ENCODE measurements around the gene RRBP1. TPM values are rescaled to one million over a fixed set of nuclear protein-coding genes. Genes with fewer than 3 reads are reported as not detected.

Gene RRBP1
- total and polyA plus RNA-seq, 2 experiments from 2014 or later: 193 to 242 TPM

DNA sequence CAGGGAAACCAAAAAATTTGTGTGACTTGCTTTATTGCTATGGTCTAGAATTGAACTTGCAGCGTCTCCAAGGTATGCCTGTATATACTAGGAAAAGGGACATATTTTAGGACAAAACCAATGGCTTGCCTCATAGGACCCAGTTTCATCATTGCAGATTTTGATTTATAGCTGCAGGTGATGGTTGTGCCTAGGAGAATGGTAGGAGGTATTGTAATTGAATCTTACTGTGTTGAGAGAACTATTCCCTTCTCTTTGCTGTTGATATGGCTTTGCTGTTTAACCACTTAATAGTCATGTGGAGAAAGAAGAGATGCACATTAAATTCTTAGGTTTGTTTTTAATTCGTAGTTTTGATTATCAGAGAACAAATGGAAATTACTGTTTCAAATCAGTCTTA lies 95.8 kb downstream of the RRBP1 start:
- Histone ChIP-seq H3K79me2 (peaks cover 99% of the 10 kb centered on the region), H3K9me3 (ENCODE audit: low read depth) (no peaks in the 10 kb centered on the region), H3K9me2 (replicated peaks; ENCODE audit: insufficient read depth) (no peaks in the 10 kb centered on the region), H3K4me2 (no peak overlapping the region), H2AFZ (no peak overlapping the region), H3K4me3 (no peak overlapping the region), H4K20me1 (ENCODE audit: insufficient read depth, poor library complexity, severe bottlenecking) (peaks cover 88% of the 10 kb centered on the region), H3K36me3 (replicated peaks; ENCODE audit: insufficient read depth, low read depth) (no peaks in the 10 kb centered on the region), H3K27me3 (no peaks in the 10 kb centered on the region), H3K4me1 (ENCODE audit: insufficient read depth) (peaks cover 11% of the 10 kb centered on the region), H3K27ac (no peak overlapping the region)
- no peak for TF ChIP-seq EZH2phosphoT487 (IDR thresholded peaks at IDR 0.05; ENCODE audit: low read depth, severe bottlenecking, unreplicated experiment)
- no peak for TF ChIP-seq CTCF (IDR thresholded peaks at IDR 0.05; ENCODE audit: poor library complexity)
- no peak for TF ChIP-seq EZH2 (IDR thresholded peaks at IDR 0.05; ENCODE audit: borderline replicate concordance)
- no peak for DNase-seq (ENCODE audit: low spot score)
- 95% methylated on average over 2 of the region's 2 CpGs for WGBS (ENCODE audit: low lambda C conversion rate, missing lambda C conversion rate)

- Histone ChIP-seq H2AFZ (no peak overlapping the region), H3K4me1 (ENCODE audit: insufficient read depth) (peaks cover 6% of the 10 kb centered on the region), H4K20me1 (ENCODE audit: insufficient read depth, poor library complexity, severe bottlenecking) (peaks cover 88% of the 10 kb centered on the region), H3K36me3 (replicated peaks; ENCODE audit: insufficient read depth, low read depth) (no peaks in the 10 kb centered on the region), H3K9me2 (replicated peaks; ENCODE audit: insufficient read depth) (no peaks in the 10 kb centered on the region), H3K27me3 (no peaks in the 10 kb centered on the region), H3K79me2 (peaks cover 99% of the 10 kb centered on the region), H3K4me2 (no peak overlapping the region), H3K4me3 (no peak overlapping the region), H3K9me3 (ENCODE audit: low read depth) (no peaks in the 10 kb centered on the region), H3K27ac (no peak overlapping the region)
- TF ChIP-seq EZH2 (IDR thresholded peaks at IDR 0.05; ENCODE audit: borderline replicate concordance) (no peak), EZH2phosphoT487 (IDR thresholded peaks at IDR 0.05; ENCODE audit: low read depth, severe bottlenecking, unreplicated experiment) (no peak), CTCF (IDR thresholded peaks at IDR 0.05; ENCODE audit: poor library complexity) (no peak)
- DNase-seq (ENCODE audit: low spot score): no peak
Measured at GRCh38 chr20:17584689-17585088, 97.4 kb downstream of the RRBP1 start.

DNA sequence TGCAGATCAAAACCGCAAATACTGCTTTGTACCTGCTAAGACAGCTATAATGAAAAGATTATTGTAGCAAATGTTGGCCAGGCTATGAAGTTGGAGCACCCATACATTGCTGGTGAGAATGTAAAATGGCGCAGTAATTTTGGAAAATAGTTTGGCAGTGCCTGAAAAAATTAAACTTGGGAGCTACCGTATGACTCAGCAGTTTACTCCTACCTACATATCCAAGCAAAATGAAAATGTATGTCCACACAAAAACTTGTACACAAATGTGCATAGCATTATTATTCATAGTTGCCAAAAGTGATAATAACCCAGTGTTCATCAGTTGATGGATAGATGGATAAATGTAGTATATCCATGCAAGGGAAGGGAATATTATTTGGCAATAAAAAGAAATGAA lies 98.9 kb downstream of the RRBP1 start:
- no peak for TF ChIP-seq CTCF (IDR thresholded peaks at IDR 0.05; ENCODE audit: poor library complexity)
- no peak for TF ChIP-seq EZH2 (IDR thresholded peaks at IDR 0.05; ENCODE audit: borderline replicate concordance)
- no peak for TF ChIP-seq EZH2phosphoT487 (IDR thresholded peaks at IDR 0.05; ENCODE audit: low read depth, severe bottlenecking, unreplicated experiment)
- Histone ChIP-seq H3K9me3 (ENCODE audit: low read depth) (no peaks in the 10 kb centered on the region), H3K27ac (no peak overlapping the region), H3K4me3 (no peak overlapping the region), H4K20me1 (ENCODE audit: insufficient read depth, poor library complexity, severe bottlenecking) (peaks cover 90% of the 10 kb centered on the region), H3K9me2 (replicated peaks; ENCODE audit: insufficient read depth) (no peaks in the 10 kb centered on the region), H3K27me3 (no peaks in the 10 kb centered on the region), H2AFZ (no peak overlapping the region), H3K79me2 (peaks cover 100% of the 10 kb centered on the region), H3K36me3 (replicated peaks; ENCODE audit: insufficient read depth, low read depth) (no peaks in the 10 kb centered on the region), H3K4me1 (ENCODE audit: insufficient read depth) (peaks cover 6% of the 10 kb centered on the region), H3K4me2 (no peak overlapping the region)
- no peak for DNase-seq (ENCODE audit: low spot score)
- WGBS (ENCODE audit: low lambda C conversion rate, missing lambda C conversion rate): 98% methylated on average over 3 of the region's 3 CpGs

GRCh38 chr20:17580895-17581294 lies 101.1 kb downstream of the RRBP1 start:
- Histone ChIP-seq H3K4me2 (no peak overlapping the region), H3K27ac (no peak overlapping the region), H3K4me3 (no peak overlapping the region), H3K9me2 (replicated peaks; ENCODE audit: insufficient read depth) (no peaks in the 10 kb centered on the region), H3K4me1 (ENCODE audit: insufficient read depth) (peaks cover 3% of the 10 kb centered on the region), H4K20me1 (ENCODE audit: insufficient read depth, poor library complexity, severe bottlenecking) (peaks cover 93% of the 10 kb centered on the region), H3K79me2 (peaks cover 100% of the 10 kb centered on the region), H3K9me3 (ENCODE audit: low read depth) (no peaks in the 10 kb centered on the region), H2AFZ (no peak overlapping the region), H3K36me3 (replicated peaks; ENCODE audit: insufficient read depth, low read depth) (no peaks in the 10 kb centered on the region), H3K27me3 (no peaks in the 10 kb centered on the region)
- WGBS (ENCODE audit: low lambda C conversion rate, missing lambda C conversion rate): 100% methylated on average over 2 of the region's 2 CpGs
- no peak for TF ChIP-seq EZH2phosphoT487 (IDR thresholded peaks at IDR 0.05; ENCODE audit: low read depth, severe bottlenecking, unreplicated experiment)
- no peak for TF ChIP-seq EZH2 (IDR thresholded peaks at IDR 0.05; ENCODE audit: borderline replicate concordance)
- TF ChIP-seq CTCF (IDR thresholded peaks at IDR 0.05; ENCODE audit: poor library complexity): no peak
- DNase-seq (ENCODE audit: low spot score): no peak

Data from hepatocyte (in vitro differentiated cells).